ENCODE measurements around the gene SLC7A14.

Gene SLC7A14

DNA sequence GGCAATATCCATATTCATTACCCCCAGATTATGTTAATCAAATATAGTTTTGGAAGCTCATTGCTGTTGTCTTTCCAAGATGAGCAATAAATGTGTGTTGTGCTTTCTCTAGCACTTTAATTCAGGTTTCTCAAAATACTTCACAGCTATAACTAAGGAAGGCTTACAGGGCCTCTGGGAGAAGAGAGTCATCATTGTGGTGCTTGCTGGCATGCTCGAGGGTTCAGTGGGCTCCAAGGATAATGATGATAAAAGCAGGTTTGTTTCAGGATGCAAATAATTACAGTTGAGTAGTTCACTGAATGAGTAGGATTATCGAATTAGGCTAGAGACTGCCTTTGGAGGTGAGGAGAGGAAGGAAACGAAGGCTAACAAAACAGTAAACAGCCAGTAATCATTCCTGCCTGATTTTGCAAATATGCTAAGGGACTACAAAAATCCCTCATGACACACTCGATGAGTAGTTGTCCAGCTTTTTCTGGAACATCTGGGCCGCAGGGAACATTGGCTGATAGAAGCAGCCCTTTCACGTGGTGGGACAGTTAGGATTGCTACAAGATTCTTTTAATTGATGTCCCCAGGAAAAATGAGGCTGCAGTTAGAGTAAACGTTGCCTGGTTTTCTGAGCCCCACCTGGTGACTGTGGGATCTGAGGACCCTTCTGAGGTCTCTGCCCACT is 54.1 kb downstream of the SLC7A14 start:
- no peak for DNase-seq

DNA sequence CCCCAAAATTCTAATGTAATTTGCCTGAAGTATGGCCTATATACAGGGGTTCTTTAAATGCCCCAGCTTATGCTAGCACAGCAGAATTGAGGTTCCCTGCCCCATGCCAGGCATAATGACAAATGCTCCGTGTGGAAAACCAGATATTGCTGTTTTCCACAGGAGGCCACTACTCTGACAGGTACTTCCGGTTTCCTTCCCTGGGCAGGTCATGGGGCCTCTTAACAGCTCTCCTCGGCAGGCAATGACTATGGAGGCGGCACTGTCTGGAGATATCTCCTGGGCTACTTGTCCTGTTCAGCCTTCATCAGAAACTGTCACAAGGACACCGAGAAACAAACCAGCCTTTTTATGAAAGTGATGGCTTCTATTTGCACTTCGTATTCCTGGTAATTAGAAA is 54.8 kb downstream of the SLC7A14 start:
- no peak for DNase-seq

DNA sequence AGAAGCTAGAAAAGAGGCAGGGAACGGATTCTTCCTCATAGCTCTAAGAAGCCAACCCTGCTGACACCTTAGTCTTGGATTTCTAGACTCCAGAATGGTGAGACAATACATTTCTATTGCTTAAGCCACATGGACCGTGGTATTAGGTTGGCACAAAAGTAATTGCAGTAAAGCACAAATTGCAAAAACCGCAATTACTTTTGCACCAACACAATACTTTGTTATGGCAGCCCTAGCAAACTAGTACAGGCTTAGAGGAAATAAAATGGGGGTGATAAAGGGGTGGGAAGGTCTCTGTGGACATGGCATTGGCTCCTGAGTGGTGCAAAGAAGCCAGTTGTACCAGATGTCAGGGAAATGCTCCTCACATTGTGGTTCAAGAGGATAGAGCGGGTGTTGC is 56.0 kb downstream of the SLC7A14 start:
- no peak for DNase-seq

DNA sequence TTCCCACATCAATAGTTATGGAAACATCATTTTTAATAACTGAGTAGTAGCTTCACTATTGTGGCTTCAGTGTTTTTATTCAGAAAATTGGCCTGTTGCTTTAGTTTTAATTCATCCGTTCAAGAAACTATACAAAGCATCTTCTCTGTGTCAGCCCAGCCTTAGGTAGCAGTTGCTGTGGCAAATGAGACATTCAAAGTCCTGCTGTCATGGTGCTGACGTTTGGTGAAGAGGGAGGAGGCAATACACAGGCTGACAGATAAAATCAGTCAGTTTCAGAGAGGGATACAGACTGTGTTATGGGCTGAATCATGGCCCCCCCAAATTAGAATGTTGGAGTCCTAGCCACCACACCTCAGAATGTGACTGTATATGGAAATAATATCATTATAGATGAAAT is 56.5 kb downstream of the SLC7A14 start:
- no peak for DNase-seq

DNA sequence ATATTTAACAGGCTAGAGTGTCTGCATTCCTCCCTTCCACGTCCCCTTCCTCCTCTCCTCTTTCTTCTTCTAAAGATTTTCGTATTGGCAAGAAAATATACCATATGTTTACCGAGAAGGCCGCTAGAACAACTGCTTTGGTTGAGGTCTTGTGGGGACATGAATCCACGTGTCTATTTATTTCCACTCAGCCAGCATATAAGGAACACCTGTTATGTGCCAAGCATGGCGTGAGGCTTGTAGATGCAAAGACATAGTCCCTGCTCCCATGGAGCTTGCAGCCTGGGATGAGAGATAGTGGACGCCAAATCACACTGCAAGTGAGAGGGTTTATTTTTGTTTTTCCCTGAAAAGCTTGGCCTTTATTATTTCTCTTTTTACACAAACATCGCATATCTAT is 57.1 kb downstream of the SLC7A14 start:
- no peak for DNase-seq

DNA sequence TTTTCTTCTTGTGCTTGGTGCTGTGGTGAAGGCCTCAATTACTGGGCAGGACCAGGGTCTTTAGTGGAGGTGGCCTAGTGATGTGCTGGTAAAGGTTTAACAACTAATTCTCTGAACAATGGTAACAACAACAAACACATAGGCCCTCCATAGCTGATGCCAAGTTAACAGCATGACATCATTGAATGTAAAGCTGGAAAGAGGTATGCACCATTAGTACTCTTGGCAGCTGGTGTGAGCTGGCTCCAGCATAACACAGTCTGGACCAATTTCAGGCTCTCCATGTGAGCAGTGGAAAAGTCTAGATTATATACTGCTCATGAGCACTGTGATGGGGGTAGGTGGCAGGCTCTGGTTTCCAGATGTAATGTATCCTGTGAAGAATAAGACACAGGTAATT is 61.8 kb downstream of the SLC7A14 start:
- no peak for DNase-seq

DNA sequence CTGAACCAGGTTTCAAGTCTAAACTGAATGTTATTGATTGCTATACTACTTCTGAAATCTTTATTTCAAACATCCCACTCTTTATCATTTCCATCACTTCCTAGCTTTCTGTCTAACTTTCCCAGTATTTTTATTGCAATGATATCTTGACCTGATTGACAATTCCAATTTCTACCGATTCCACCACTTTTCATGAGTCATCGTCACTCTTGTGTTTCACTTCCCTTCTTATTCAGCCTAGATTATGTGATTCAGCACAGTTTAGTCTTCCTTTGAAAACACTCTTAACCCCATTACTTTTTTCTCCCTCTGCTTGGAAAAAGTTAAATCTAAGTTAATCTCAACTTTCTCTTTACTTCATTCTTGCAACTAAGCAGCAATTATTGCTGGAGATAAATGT is 62.6 kb downstream of the SLC7A14 start:
- DNase-seq, result no peak

DNA sequence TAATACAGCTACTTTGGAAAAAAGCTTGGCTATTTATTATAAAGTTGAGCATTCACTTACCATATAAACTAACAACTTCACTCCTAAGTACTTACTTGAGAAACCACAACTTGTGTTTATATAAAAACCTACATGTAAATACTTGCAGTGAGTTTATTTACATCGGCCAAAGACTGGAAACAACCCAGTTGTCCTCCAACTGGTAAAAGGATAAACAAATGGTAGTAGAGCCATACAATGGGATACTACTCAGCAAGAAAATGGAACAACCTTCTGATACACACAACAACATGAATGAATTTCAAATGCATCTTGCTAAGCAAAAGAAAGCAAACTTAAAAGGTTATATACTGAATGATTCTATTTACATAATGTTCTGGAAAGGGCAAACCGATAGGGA is 63.7 kb downstream of the SLC7A14 start:
- DNase-seq, result no peak

DNA sequence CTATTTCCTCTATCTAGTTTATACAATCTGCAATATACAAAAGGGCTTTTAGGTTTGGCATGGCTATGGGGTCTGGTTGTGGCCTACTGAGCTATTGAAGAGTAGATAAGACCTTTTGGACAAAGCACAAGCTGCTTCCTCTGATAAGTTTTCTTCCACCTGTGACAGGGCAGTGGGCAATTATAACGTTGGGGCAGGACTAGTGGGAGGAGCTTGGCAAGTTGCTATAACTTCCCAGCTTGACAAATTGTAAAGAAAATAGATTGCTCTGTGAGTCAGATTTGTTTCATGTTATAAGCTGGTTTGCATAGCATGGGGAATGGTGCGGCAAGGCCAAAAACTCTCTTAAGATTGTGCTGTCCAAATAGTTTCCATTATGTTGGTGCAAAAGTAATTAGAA is 64.9 kb downstream of the SLC7A14 start:
- DNase-seq, result no peak

DNA sequence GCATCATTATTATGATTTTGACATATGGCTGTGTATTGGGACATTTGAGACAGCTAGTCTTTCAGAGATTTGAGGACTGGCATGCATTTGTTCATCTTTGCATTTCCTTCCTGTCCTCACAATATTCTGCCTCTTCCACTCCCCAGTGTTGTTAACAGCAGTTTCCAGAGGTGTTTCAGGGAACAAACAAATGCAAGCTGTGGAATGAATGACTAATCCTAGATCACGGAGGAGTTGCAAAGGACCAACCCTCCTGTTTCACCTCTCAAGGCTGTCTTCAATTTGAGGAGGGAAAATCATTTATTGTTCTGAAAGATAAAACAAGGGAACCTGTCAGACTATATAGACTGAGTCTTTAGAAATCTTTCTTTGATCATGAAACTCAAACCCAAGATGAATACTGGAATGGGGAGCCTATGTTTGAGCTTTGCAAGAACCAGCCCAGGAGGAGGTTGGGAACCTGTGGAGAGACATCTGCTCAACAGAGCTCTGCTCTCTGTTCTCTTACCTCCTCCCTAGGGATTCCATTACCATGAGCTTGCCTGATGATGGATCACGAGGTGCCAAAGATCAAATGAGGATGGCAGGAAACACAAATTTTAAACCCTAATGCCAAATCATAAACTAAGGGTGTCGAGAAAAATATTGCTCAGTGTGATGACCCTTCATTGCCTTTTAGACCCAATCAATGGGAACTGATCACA is 68.5 kb downstream of the SLC7A14 start:
- no peak for DNase-seq

DNA sequence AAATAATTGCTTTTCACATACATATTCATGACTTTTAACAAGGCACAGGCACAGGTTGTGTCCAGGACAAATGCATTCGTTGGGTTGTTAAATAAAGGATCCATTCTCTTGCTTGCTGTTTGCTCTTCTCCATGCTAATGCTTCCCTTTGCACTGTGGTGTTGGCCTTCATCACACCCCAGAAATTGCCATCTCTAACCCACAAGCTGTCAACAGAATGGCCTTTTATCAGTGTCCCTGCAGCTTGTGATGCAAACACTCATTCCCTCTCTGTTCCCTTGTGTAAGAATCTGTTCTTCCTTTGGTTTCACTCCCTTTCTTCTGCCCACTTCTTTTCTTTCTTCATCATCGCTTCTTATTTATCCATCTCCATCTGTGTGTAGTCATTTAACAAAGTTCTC is 72.2 kb downstream of the SLC7A14 start:
- no peak for DNase-seq

DNA sequence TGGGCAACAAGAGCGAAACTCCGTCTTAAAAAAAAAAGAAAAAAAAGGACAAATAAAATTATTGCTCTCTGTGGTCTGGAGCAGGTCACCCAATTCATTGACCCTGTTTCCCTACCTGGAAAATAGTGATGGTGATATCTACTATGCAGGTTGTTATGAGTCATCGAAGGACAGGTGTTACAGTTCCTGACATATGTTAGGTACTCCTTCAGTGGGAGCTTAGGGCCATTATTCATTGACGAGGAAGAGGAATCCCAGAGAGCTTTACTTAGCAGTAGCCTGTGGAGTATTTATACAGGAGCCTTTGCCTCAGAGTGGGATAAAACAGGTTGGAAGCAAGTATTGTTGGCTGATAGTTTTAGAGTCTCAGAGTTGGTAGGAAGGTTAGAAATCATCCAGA is 74.5 kb downstream of the SLC7A14 start:
- no peak for DNase-seq

DNA sequence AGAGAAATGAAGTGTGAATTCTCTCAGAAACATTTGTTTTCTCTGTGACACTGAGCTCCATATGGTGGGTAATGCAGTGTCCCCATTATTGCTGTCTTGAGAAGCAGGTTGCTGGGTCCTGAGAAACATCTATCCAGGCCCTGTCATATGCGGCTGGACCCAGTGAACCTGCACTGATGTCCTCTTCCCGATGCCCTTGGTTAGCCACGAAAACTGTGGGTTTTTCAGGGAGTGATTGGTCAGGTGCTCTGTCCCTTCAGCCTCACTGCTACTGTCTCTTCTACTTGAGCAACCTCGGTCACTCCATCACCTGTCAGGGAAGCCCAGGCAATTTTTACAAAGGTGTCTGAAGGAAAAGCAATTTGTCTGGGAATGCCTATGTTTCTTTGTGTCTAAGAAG is 77.0 kb downstream of the SLC7A14 start:
- no peak for DNase-seq

DNA sequence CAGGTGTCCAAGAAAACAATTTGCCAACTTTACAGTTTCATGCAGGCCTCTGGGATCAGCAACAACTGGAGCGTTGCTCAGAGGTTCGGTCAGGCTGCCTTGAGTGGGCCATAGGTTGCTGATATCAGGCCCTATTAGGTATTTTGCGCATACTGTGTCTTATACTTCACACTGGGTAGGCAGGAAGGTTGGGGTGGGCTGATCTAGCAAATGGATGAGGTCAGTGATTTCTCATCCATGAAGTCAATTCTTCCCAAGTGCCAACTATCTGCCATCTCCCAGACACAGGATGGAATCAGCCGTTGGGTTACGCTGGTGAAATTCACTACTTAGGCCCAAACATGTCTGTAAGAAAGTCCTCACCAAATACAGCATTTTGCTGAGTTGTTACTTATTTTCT is 77.6 kb downstream of the SLC7A14 start:
- DNase-seq, result no peak

DNA sequence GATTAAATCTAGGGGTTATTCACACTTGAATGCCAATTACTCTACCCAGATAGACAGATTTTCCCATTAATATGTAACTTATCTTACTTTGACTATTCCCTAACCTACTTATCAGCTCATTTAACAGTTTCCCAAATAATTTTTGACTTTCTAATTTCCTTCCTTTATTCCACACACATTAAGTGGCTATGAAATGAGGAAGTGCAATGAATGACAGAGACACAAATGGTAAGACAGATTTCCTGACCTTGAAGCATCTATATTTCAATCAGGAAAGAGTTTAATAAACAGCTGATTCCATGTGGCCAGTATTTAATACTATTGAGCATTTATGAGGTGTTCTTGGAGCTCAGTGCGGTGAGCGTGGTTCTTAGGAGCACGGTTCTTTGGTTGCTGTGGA is 78.8 kb downstream of the SLC7A14 start:
- DNase-seq, result no peak

DNA sequence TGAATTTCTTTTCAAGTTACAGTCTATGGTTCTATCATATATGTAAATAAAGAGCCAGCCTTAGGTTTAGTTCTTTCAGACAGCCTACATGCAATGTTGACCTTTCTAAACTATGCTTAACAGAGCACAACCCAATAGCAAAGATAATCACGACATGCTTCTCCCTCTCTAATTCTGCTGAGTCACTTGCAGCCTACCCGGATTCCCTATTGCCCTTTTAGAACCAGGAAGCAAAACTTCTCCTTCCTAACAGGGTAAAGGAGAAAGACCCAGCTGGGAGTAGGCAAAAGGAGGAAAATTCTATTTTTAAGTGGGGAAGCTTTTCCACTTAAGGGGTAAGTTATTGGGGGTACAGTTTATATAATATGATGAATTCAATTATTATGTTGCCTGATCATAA is 79.3 kb downstream of the SLC7A14 start:
- no peak for DNase-seq

DNA sequence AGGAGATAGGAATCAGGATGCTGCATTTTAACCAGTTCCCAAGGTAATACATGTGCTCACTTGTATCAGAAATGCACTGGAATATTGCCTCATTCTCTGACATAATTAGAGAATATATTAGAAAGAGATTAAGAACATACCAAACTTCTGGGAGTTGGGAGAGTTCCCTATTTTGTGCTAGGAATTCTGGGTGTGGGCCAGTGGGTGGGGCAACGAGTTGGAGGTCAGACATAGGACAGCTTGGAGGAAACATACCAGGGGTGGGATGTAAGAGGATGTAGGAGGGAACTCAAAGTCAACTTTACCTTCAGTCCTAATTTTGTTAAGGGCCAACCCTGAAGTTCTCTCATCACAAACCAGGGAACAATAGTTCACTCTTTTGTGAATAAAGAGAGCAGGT is 83.6 kb downstream of the SLC7A14 start:
- DNase-seq, result no peak

DNA sequence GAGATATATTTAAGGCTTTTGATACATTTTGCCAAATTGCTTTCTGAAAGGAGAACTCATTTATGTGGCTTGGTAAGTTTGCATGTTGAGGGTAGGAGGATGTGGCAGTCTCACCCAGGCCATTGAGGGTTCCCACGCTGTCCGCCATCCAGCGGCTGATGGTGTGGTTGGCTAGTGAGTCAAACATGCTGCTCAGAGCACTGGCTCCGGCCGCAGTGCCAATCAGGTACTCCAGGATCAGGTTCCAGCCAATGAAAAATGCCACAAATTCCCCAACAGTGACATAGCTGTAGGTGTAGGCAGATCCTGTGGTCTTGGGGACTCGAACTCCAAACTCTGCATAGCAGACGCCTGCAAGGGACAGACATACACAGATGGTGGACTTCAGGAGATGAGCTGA is 84.9 kb downstream of the SLC7A14 start:
- no peak for DNase-seq

DNA sequence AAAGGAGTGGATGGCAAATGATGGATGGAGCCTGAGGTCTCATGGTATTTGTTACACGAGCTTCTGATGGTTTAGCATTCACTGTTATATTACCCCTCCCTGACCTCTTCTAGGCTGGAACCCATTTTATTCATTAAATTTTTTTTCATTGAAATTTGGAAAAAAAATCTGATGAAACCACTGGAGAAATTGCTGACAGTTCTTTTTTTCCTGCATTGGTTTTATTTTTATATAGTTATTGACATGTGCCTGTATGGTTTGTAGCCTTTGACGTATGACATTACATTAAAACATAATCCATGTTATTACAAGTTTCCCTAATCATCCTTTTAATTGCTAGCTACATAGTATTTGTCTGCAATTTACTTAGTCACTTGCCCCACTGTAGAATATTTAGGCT is 85.4 kb downstream of the SLC7A14 start:
- no peak for DNase-seq

DNA sequence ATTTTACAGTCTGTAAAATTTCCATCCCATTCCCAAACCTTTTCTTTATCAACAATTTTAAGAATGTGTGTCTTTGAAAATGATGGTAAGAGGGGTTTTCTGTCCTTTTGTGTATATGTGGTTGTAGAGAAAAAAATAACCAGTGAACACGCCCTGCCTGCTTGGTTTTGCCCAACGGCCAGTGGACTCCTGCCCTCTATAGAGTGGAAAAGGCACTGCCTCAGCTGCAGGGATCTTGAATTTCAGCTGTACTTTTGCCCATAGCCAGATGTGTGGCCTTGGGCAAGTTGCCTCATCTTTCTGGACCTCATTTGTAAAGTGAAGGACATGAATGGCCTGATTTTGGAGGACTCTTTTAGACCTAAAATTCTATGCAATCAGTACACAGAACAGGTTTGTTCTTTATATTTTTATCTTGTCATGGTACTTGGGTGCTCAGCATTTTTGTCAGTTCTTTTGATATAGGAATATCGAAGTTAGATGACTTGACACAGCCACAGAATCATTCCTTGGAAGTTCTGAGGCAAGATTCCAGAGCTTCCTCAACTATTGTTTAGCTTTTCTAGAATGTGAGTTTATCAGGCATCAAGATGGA is 86.2 kb downstream of the SLC7A14 start:
- DNase-seq, result peak; percentile 21

DNA sequence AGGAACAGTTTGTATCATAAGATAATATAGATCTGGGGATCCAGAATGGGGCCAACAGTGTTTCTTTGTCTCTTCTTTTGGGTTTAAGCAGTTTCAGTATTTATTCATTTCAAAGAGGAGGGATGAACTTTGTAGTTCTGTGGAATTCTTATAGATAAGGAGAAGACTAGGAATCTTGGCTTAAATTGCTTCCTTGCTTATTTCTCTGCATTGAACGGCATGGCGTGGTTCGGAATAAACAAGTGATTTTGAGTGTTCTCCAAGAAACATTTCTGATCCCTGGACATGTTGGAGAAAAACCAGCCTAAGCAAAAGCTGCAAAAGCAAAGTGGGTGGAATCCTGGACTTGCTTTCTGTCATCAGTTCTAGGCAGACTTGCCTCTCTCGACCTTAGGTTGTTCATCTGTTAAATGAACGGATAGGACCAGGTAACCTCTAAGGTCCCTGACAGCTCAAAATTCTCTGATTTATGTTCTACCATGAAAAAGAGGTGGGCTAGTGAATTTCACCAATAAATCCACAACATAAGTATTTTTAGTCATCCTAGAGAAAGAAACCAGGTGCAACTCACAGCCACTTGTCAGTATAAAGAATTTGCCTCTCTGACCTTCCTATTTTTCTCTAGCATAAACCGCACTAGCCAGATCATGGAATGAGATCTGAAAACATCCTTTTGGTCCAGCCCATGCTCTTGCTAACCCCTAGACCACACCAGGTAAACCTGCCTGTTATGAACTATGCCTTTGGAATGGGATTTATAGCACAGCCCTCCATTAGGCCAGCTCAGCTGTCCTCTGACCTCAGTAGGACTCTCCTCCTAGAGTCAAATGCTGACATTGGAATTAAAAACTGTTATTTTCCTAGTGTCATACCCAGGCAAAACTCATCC is 88.4 kb downstream of the SLC7A14 start:
- no peak for DNase-seq

DNA sequence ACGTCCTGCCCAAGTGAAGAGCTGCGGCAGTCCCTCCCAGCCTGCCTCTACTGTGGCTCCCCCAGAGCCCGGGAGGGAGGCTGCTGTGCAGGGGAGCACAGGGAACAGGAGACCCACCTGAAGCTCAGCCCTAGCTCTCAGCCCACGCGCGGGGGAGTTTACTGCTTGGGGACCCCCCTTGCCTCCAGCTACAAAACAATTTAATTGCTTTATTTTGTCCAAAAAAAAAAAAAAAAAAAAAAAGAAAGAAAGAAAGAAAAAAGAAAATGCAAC is 89.1 kb downstream of the SLC7A14 start:
- DNase-seq, result no peak

DNA sequence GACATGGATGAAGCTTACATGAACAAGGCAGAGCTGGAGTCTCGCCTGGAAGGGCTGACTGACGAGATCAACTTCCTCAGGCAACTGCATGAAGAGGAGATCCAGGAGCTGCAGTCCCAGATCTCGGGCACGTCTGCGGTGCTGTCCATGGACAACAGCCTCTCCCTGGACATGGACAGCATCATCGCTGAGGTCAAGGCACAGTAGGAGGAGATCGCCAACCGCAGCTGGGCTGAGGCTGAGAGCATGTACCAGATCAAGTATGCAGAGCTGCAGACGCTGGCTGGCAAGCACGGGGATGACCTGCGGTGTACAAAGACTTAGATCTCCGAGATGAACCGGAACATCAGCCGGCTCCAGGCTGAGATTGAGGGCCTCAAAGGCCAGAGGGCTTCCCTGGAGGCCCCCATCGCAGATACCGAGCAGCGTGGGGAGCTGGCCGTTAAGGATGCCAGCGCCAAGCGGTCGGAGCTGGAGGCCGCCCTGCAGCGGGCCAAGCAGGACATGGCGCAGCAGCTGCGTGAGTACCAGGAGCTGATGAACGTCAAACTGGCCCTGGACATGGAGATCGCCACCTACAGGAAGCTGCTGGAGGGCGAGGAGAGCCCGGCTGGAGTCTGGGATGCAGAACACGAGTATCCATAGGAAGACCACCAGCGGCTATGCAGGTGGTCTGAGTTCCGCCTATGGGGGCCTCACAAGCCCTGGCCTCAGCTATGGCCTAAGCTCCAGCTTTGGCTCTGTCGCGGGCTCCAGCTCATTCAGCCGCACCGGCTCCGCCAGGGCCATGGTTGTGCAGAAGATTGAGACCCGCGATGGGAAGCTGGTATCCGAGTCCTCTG is 89.6 kb downstream of the SLC7A14 start:
- no peak for DNase-seq
